Loucy (cell line): Measurements from ENCODE around the gene CASP14.
"Not testable (repeated sequence)": the region's sequence is repeated elsewhere in the genome, so short reads cannot be mapped to it uniquely, and the experiment has no call there.

Source experiments
- H2AFZ ChIP-seq: fragments of 200-600 bp; sonication (generic); 2 replicates; pipeline ENCODE4 v1.6.0; 2016; ENCODE audit warnings: antibody characterized with exemption, mild to moderate bottlenecking, low read length, moderate library complexity
- H3F3A ChIP-seq: fragments of 200-600 bp; 2 replicates; pipeline ENCODE4 v1.6.0; 2016; ENCODE audit warnings: antibody characterized with exemption, low read depth, mild to moderate bottlenecking
- H3K27me3 ChIP-seq: fragments of 200-600 bp; sonication (generic); 2 replicates; pipeline ENCODE4 v1.6.1; 2014; ENCODE audit warnings: low read length, mild to moderate bottlenecking; ENCODE audit not compliant: insufficient read depth, poor library complexity, severe bottlenecking
- H3K36me3 ChIP-seq: fragments of 200-600 bp; sonication (generic); 2 replicates; pipeline ENCODE4 v1.6.1; 2016; ENCODE audit warnings: low read length; ENCODE audit not compliant: insufficient read depth
- H3K4me1 ChIP-seq: fragments of 200-600 bp; sonication (generic); 2 replicates; pipeline ENCODE4 v1.5.1; 2014; ENCODE audit warnings: low read length, mild to moderate bottlenecking; ENCODE audit not compliant: insufficient read depth, poor library complexity, severe bottlenecking
- H3K4me2 ChIP-seq: fragments of 200-600 bp; sonication (generic); 2 replicates; pipeline ENCODE4 v1.6.0; 2014; ENCODE audit warnings: antibody characterized with exemption, low read length, low read depth, mild to moderate bottlenecking; ENCODE audit not compliant: poor library complexity, severe bottlenecking
- H3K4me3 ChIP-seq: fragments of 200-600 bp; sonication (generic); 2 replicates; pipeline ENCODE4 v1.5.1; 2014; ENCODE audit warnings: low read length, mild to moderate bottlenecking, mixed read lengths; ENCODE audit not compliant: poor library complexity, severe bottlenecking
- H3K79me2 ChIP-seq: fragments of 200-600 bp; sonication (generic); 2 replicates; pipeline ENCODE4 v1.6.1; 2014; ENCODE audit warnings: low read length; ENCODE audit not compliant: insufficient read depth
- H3K9ac ChIP-seq: fragments of 200-600 bp; sonication (generic); 2 replicates; pipeline ENCODE4 v1.6.0; 2014; ENCODE audit warnings: mild to moderate bottlenecking, low read depth, low read length, moderate library complexity; ENCODE audit not compliant: poor library complexity, severe bottlenecking
- H3K9me2 ChIP-seq: fragments of 200-600 bp; sonication (generic); replicated peaks from 2 replicates; pipeline ENCODE4 v1.6.1; 2016; ENCODE audit warnings: low read depth, low read length, mixed read lengths
- H3K9me3 ChIP-seq: fragments of 200-600 bp; sonication (generic); 2 replicates; pipeline ENCODE4 v1.6.1; 2014; ENCODE audit warnings: mild to moderate bottlenecking, antibody characterized with exemption, low read length, low read depth; ENCODE audit not compliant: insufficient read depth
- H4K20me1 ChIP-seq: fragments of 200-600 bp; sonication (generic); 2 replicates; pipeline ENCODE4 v1.6.0; 2014; ENCODE audit warnings: antibody characterized with exemption, low read length, mild to moderate bottlenecking; ENCODE audit not compliant: insufficient read depth, poor library complexity, severe bottlenecking
- CTCF ChIP-seq: fragments of 200-600 bp; sonication (generic); conservative IDR thresholded peaks from 2 replicates; pipeline ENCODE4 v1.5.1; 2014; ENCODE audit warnings: mild to moderate bottlenecking, antibody characterized with exemption, low read length
- EZH2phosphoT487 ChIP-seq: fragments of 200-600 bp; IDR thresholded peaks from 2 replicates; pipeline ENCODE4 v1.6.1; 2018; ENCODE audit warnings: antibody characterized with exemption, mild to moderate bottlenecking, moderate library complexity, borderline replicate concordance

CASP14 gene

GRCh38 chr19:15050639-15051038 lies 1.4 kb downstream of the CASP14 start:
- Histone ChIP-seq H3K79me2 (no peaks in the 10 kb centered on the region), H2AFZ (no peak overlapping the region), H3F3A (no peaks in the 10 kb centered on the region), H3K27me3 (no peaks in the 10 kb centered on the region), H3K4me3 (no peak overlapping the region), H3K36me3 (no peaks in the 10 kb centered on the region), H3K4me1 (no peaks in the 10 kb centered on the region), H4K20me1 (no peaks in the 10 kb centered on the region), H3K9me2 (no peaks in the 10 kb centered on the region), H3K9ac (no peak overlapping the region), H3K9me3 (no peaks in the 10 kb centered on the region), H3K4me2 (no peak overlapping the region)
- TF ChIP-seq EZH2phosphoT487 (no peak), CTCF (no peak)

- Histone ChIP-seq H3K27me3 (no peaks in the 10 kb centered on the region), H3K79me2 (no peaks in the 10 kb centered on the region), H2AFZ (no peak overlapping the region), H3K9ac (no peak overlapping the region), H3F3A (no peaks in the 10 kb centered on the region), H3K4me1 (no peaks in the 10 kb centered on the region), H3K9me2 (no peaks in the 10 kb centered on the region), H3K36me3 (no peaks in the 10 kb centered on the region), H3K9me3 (no peaks in the 10 kb centered on the region), H3K4me2 (no peak overlapping the region), H4K20me1 (no peaks in the 10 kb centered on the region), H3K4me3 (no peak overlapping the region)
- TF ChIP-seq EZH2phosphoT487: no peak
- no peak for TF ChIP-seq CTCF
These were observed 12.8 kb downstream of the CASP14 start for GRCh38 chr19:15062036-15062435.

- H3K36me3 ChIP-seq, H3K27me3 ChIP-seq, H3K9ac ChIP-seq, H3K9me2 ChIP-seq, H3F3A ChIP-seq, H4K20me1 ChIP-seq, H3K4me3 ChIP-seq, H2AFZ ChIP-seq, H3K9me3 ChIP-seq, H3K79me2 ChIP-seq, H3K4me1 ChIP-seq, H3K4me2 ChIP-seq: not testable (repeated sequence)
These were observed 21.1 kb downstream of the CASP14 start for GRCh38 chr19:15070386-15070785.

- H3K9ac ChIP-seq: no peak overlapping the region
- H3F3A ChIP-seq: no peaks in the 10 kb centered on the region
- no peaks in the 10 kb centered on the region for H3K79me2 ChIP-seq
- H3K4me2 ChIP-seq: no peak overlapping the region
- no peak for TF ChIP-seq EZH2phosphoT487
- no peak for TF ChIP-seq CTCF
- no peaks in the 10 kb centered on the region for H3K9me2 ChIP-seq
- H3K4me1 ChIP-seq: no peaks in the 10 kb centered on the region
- no peaks in the 10 kb centered on the region for H4K20me1 ChIP-seq
- no peaks in the 10 kb centered on the region for H3K9me3 ChIP-seq
- no peaks in the 10 kb centered on the region for H3K27me3 ChIP-seq
- no peak overlapping the region for H2AFZ ChIP-seq
- H3K36me3 ChIP-seq: no peaks in the 10 kb centered on the region
- no peak overlapping the region for H3K4me3 ChIP-seq
These were observed 23.8 kb downstream of the CASP14 start for GRCh38 chr19:15072930-15073647.
